Measurements from ENCODE around the gene RCC2. TPM values are rescaled to one million over a fixed set of nuclear protein-coding genes. Genes with fewer than 3 reads are reported as not detected.

RCC2 gene
- total RNA-seq, 1 experiment from 2014 or later = 116 TPM

DNA sequence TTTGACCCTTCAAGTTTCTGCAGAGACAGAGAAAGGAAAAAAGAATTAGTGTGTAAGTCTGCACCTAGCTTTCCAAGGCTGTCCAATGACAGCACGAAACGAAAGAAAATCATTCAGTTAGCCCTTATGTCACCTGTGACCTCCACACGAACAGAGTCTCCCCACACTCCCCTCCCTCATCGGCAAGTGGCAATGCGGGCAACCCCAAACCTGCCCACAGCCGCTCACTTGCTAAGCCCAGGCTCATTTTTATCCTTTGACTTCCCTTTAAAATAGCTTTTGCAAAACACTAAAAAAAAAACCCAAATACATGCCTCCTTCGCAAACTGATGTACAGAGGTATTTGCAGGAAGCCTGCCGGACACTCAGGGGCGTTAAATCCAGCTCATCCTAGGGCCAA lies 10.3 kb downstream of the RCC2 start:
- ATAC-seq = no peak
- ChIA-PET POLR2A (no interaction called here), CTCF (interaction anchor here (0.6 kb wide), 1 partner anchor 287 kb away, joined by 4 read pairs; no protein-coding TSS in a partner anchor)
- intact Hi-C loops (cut with micrococcal nuclease; ENCODE audit: unreplicated experiment) (no loop called here), in situ Hi-C loops (cut with HindIII; ENCODE audit: low pct_unique_long_range_greater_than_20kb, low sequenced_read_pairs) (no loop called here)
- no TSS peak for BruUV-seq (replicated peaks)
- Histone ChIP-seq H3K27ac (ENCODE audit: low read length) (no peak overlapping the region), H3K9me3 (ENCODE audit: control insufficient read depth, insufficient read depth, low read depth, low read length) (no peaks in the 10 kb centered on the region), H3K27me3 (ENCODE audit: control insufficient read depth, insufficient read depth, low read length) (no peaks in the 10 kb centered on the region), H3K36me3 (ENCODE audit: control insufficient read depth, insufficient read depth, low read length) (peaks cover 22% of the 10 kb centered on the region), H3K4me3 (ENCODE audit: low read depth in 2 of 2, low read length in 2 of 2) (no peak overlapping the region), H3K4me1 (ENCODE audit: control insufficient read depth, insufficient read depth, low read length) (peaks cover under 1% of the 10 kb centered on the region)
- no peak for DNase-seq (ENCODE audit: low read depth, low spot score)
- TF ChIP-seq, protein P1, sequence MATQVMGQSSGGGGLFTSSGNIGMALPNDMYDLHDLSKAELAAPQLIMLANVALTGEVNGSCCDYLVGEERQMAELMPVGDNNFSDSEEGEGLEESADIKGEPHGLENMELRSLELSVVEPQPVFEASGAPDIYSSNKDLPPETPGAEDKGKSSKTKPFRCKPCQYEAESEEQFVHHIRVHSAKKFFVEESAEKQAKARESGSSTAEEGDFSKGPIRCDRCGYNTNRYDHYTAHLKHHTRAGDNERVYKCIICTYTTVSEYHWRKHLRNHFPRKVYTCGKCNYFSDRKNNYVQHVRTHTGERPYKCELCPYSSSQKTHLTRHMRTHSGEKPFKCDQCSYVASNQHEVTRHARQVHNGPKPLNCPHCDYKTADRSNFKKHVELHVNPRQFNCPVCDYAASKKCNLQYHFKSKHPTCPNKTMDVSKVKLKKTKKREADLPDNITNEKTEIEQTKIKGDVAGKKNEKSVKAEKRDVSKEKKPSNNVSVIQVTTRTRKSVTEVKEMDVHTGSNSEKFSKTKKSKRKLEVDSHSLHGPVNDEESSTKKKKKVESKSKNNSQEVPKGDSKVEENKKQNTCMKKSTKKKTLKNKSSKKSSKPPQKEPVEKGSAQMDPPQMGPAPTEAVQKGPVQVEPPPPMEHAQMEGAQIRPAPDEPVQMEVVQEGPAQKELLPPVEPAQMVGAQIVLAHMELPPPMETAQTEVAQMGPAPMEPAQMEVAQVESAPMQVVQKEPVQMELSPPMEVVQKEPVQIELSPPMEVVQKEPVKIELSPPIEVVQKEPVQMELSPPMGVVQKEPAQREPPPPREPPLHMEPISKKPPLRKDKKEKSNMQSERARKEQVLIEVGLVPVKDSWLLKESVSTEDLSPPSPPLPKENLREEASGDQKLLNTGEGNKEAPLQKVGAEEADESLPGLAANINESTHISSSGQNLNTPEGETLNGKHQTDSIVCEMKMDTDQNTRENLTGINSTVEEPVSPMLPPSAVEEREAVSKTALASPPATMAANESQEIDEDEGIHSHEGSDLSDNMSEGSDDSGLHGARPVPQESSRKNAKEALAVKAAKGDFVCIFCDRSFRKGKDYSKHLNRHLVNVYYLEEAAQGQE (IDR thresholded peaks at IDR 0.05; ENCODE audit: insufficient read depth in 1 of 2, low read depth in 2 of 2, low read length in 1 of 2) = no peak
- TF ChIP-seq, protein P2, sequence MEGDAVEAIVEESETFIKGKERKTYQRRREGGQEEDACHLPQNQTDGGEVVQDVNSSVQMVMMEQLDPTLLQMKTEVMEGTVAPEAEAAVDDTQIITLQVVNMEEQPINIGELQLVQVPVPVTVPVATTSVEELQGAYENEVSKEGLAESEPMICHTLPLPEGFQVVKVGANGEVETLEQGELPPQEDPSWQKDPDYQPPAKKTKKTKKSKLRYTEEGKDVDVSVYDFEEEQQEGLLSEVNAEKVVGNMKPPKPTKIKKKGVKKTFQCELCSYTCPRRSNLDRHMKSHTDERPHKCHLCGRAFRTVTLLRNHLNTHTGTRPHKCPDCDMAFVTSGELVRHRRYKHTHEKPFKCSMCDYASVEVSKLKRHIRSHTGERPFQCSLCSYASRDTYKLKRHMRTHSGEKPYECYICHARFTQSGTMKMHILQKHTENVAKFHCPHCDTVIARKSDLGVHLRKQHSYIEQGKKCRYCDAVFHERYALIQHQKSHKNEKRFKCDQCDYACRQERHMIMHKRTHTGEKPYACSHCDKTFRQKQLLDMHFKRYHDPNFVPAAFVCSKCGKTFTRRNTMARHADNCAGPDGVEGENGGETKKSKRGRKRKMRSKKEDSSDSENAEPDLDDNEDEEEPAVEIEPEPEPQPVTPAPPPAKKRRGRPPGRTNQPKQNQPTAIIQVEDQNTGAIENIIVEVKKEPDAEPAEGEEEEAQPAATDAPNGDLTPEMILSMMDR (IDR thresholded peaks at IDR 0.05) = no peak
- no peak for TF ChIP-seq SIN3A (IDR thresholded peaks at IDR 0.05; ENCODE audit: borderline replicate concordance, insufficient read depth, low read depth, low read length)
- TF ChIP-seq TCF7L2 (IDR thresholded peaks at IDR 0.05; ENCODE audit: low read depth, low read length) = no peak
- no peak; the same call in 1 of the 2 replicates for TF ChIP-seq POLR2AphosphoS5 (IDR thresholded peaks at IDR 0.05; ENCODE audit: low read depth, low read length)

DNA sequence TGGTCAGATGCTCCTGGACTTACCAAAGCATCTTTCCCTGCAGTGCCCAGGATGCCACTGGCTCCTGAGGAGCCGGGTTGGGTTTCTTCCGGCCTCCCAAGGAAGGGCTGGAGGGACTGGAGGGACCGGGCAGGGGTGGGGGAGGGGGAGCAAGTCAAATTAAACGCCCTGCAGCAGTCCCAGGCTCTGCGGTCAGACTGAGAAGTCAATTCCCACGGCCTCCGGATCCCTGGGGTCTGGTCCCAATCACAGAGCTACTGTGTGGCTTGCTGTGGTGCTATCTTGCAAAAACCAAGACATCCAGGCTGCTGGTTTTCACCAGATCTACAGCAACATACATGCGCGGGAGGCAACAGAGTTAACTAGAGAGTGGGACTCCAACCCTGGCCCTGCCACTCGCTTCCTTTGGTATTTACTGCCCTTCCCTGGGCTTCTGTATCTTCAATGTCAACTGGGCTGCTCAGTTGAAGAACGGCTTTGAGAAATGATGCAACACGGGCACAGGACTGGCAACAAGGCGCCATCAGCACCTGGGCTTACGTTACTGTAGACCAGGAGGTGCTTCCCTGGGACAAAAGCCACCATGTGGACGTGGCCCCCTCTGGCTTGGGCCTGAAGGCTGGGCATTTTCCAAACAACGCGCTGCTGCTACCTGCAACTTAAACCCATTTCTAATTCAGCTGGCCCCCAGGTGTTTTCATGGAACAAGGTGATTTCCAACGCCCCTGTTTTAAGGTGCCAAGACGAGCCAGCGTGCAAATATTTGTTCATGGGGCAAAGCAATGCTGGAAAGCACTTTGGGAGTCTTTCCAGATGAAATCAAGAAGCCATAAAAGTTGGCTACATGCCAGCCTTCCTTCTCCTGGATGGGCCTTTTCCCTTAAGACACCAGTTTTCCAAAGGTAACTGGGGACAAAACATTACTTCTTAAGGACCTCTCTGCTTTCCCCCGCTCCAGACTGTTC lies 11.5 kb downstream of the RCC2 start:
- Histone ChIP-seq H3K27me3 (ENCODE audit: control insufficient read depth, insufficient read depth, low read length) (no peaks in the 10 kb centered on the region), H3K36me3 (ENCODE audit: control insufficient read depth, insufficient read depth, low read length) (peaks cover 24% of the 10 kb centered on the region), H3K27ac (ENCODE audit: low read length) (peak overlapping the region; percentile 40; the same call in 1 of the 2 replicates), H3K4me3 (ENCODE audit: low read depth in 2 of 2, low read length in 2 of 2) (no peak overlapping the region), H3K4me1 (ENCODE audit: control insufficient read depth, insufficient read depth, low read length) (no peaks in the 10 kb centered on the region; the same call in 1 of the 2 replicates), H3K9me3 (ENCODE audit: control insufficient read depth, insufficient read depth, low read depth, low read length) (no peaks in the 10 kb centered on the region)
- in situ Hi-C loops (cut with HindIII; ENCODE audit: low pct_unique_long_range_greater_than_20kb, low sequenced_read_pairs) (no loop called here), intact Hi-C loops (cut with micrococcal nuclease; ENCODE audit: unreplicated experiment) (no loop called here)
- DNase-seq (ENCODE audit: low read depth, low spot score) = no peak
- no peak for ATAC-seq
- CTCF ChIA-PET = no interaction called here
- no peak for TF ChIP-seq SIN3A (IDR thresholded peaks at IDR 0.05; ENCODE audit: borderline replicate concordance, insufficient read depth, low read depth, low read length)
- TF ChIP-seq TCF7L2 (IDR thresholded peaks at IDR 0.05; ENCODE audit: low read depth, low read length) = no peak
- TF ChIP-seq, protein P1 (IDR thresholded peaks at IDR 0.05; ENCODE audit: insufficient read depth in 1 of 2, low read depth in 2 of 2, low read length in 1 of 2) = no peak
- TF ChIP-seq, protein P2 (IDR thresholded peaks at IDR 0.05) = no peak
- TF ChIP-seq POLR2AphosphoS5 (IDR thresholded peaks at IDR 0.05; ENCODE audit: low read depth, low read length) = no peak
- POLR2A ChIA-PET = no interaction called here
- no TSS peak for BruUV-seq (replicated peaks)
